ENCODE results near the gene IQCH.

IQCH gene

GRCh38 chr15:67545864-67546263 is 291.3 kb downstream of the IQCH start:
- no peak for DNase-seq

- no peak for DNase-seq
Observed at GRCh38 chr15:67547064-67547463, 292.5 kb downstream of the IQCH start.

- no peak for DNase-seq
Observed at GRCh38 chr15:67547836-67548235, 293.2 kb downstream of the IQCH start.

GRCh38 chr15:67548236-67548852 is 293.8 kb downstream of the IQCH start:
- no peak for DNase-seq

- DNase-seq = no peak
Observed at GRCh38 chr15:67548862-67549651, 294.5 kb downstream of the IQCH start.

- no peak for DNase-seq
Observed at GRCh38 chr15:67549736-67550135, 295.1 kb downstream of the IQCH start.

GRCh38 chr15:67550522-67550921 is 295.9 kb downstream of the IQCH start:
- DNase-seq = no peak

GRCh38 chr15:67551207-67551743 is 296.7 kb downstream of the IQCH start:
- DNase-seq = no peak
